ENCODE results near the gene SPANXN4. TPM values are rescaled to one million over a fixed set of nuclear protein-coding genes. Genes with fewer than 3 reads are reported as not detected.

Gene SPANXN4
- total RNA-seq, 2 experiments from 2014 or later, result not detected

DNA sequence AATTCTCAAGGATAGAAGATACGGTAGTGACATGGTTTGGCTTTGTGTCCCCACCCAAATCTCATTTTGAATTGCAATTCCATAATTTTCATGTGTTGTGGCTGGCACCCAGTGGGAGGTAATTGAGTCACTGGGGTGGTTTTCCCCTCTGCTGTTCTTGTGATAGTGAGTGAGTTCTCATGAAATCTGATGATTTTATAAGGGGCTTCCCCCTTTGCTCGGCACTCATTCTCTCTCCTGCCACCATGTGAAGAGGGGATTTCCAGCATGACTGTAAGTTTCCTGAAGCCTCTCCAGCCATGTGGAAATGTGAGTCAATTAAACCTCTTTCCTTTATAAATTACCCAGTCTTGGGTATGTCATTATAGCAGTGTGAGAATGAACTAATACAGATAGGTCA, 8.5 kb upstream of the SPANXN4 start:
- H3K4me2 ChIP-seq (ENCODE audit: low read length), result no peak overlapping the region
- H3K79me2 ChIP-seq (ENCODE audit: insufficient read depth, low read depth, low read length), result no peaks in the 10 kb centered on the region
- BruUV-seq (replicated peaks), result no TSS peak
- ChIA-PET POLR2A (no interaction called here), CTCF (ENCODE audit: unreplicated experiment) (no interaction called here)
- no peaks in the 10 kb centered on the region for H3K36me3 ChIP-seq (ENCODE audit: insufficient read depth, low read length)
- no peak for DNase-seq (ENCODE audit: low spot score)
- no peaks in the 10 kb centered on the region for H3K9me2 ChIP-seq (ENCODE audit: insufficient read depth, low read length)
- H4K20me1 ChIP-seq (ENCODE audit: insufficient read depth, low read length), result no peaks in the 10 kb centered on the region
- no peaks in the 10 kb centered on the region for H3K9me3 ChIP-seq (ENCODE audit: low read length)
- no peak for TF ChIP-seq EZH2phosphoT487 (IDR thresholded peaks at IDR 0.05; ENCODE audit: borderline replicate concordance, low read depth, low read length)
- H2AFZ ChIP-seq (ENCODE audit: low read length), result no peak overlapping the region
- H3K4me3 ChIP-seq (ENCODE audit: low read depth, low read length, poor library complexity, severe bottlenecking), result no peak overlapping the region
- no peaks in the 10 kb centered on the region for H3K4me1 ChIP-seq (ENCODE audit: insufficient read depth, low read length, poor library complexity, severe bottlenecking)
- H3K27ac ChIP-seq (ENCODE audit: low read depth, low read length, poor library complexity, severe bottlenecking), result no peak overlapping the region
- intact Hi-C loops (cut with micrococcal nuclease; ENCODE audit: unreplicated experiment), result no loop called here

DNA sequence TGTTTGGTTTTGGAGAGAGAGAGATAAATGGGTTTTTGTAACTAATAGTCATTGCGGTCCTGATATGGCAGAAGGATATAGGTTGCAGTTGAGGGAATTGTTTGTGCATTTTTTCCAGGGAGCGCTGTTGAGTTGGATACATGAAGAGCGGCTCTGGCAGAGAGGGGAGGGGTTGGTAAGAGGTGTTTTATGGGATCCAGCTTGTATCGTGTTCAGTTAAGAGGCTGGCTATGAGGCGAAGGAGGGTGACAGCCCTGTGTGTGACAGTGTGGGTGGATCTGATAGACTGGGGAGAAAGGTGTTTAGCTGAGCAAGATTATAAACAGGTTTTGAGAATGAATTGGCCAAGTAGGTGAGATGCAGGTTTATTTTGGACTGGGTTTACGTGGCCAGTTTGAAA, 1.5 kb downstream of the SPANXN4 start:
- CTCF ChIA-PET (ENCODE audit: unreplicated experiment), result no interaction called here
- DNase-seq (ENCODE audit: low spot score), result no peak
- Histone ChIP-seq H3K9me3 (ENCODE audit: low read length) (no peaks in the 10 kb centered on the region), H4K20me1 (ENCODE audit: insufficient read depth, low read length) (no peaks in the 10 kb centered on the region), H2AFZ (ENCODE audit: low read length) (no peak overlapping the region), H3K4me1 (ENCODE audit: insufficient read depth, low read length, poor library complexity, severe bottlenecking) (no peaks in the 10 kb centered on the region), H3K36me3 (ENCODE audit: insufficient read depth, low read length) (no peaks in the 10 kb centered on the region), H3K79me2 (ENCODE audit: insufficient read depth, low read depth, low read length) (no peaks in the 10 kb centered on the region), H3K4me2 (ENCODE audit: low read length) (no peak overlapping the region), H3K27ac (ENCODE audit: low read depth, low read length, poor library complexity, severe bottlenecking) (no peak overlapping the region), H3K4me3 (ENCODE audit: low read depth, low read length, poor library complexity, severe bottlenecking) (no peak overlapping the region), H3K9me2 (ENCODE audit: insufficient read depth, low read length) (no peaks in the 10 kb centered on the region)
- BruUV-seq (replicated peaks), result no TSS peak
- POLR2A ChIA-PET, result no interaction called here
- no peak for TF ChIP-seq EZH2phosphoT487 (IDR thresholded peaks at IDR 0.05; ENCODE audit: borderline replicate concordance, low read depth, low read length)
- TF ChIP-seq, protein P1, sequence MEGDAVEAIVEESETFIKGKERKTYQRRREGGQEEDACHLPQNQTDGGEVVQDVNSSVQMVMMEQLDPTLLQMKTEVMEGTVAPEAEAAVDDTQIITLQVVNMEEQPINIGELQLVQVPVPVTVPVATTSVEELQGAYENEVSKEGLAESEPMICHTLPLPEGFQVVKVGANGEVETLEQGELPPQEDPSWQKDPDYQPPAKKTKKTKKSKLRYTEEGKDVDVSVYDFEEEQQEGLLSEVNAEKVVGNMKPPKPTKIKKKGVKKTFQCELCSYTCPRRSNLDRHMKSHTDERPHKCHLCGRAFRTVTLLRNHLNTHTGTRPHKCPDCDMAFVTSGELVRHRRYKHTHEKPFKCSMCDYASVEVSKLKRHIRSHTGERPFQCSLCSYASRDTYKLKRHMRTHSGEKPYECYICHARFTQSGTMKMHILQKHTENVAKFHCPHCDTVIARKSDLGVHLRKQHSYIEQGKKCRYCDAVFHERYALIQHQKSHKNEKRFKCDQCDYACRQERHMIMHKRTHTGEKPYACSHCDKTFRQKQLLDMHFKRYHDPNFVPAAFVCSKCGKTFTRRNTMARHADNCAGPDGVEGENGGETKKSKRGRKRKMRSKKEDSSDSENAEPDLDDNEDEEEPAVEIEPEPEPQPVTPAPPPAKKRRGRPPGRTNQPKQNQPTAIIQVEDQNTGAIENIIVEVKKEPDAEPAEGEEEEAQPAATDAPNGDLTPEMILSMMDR (conservative IDR thresholded peaks at IDR 0.05; ENCODE audit: low read length), result no peak
- intact Hi-C loops (cut with micrococcal nuclease; ENCODE audit: unreplicated experiment), result no loop called here

DNA sequence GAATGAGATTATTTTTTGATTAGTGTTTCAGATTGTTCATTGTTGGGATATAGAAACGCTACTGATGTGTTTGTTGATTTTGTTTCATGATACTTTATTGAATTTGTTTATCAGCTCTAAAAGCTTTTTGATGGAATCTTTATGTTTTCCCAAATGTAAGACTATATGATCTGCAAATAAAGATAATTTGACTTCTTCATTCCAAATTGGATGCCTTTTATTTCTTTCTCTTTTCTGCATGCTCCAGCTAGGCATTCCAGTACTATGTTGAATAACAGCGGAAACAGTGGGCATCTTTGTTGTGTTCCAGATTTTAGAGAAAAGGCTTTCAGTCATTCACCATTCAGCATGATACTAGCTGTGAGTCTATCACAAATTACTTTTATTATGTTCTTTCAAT, 21.8 kb downstream of the SPANXN4 start:
- no peaks in the 10 kb centered on the region for H3K36me3 ChIP-seq (ENCODE audit: insufficient read depth, low read length)
- intact Hi-C loops (cut with micrococcal nuclease; ENCODE audit: unreplicated experiment), result no loop called here
- TF ChIP-seq, protein P1 (conservative IDR thresholded peaks at IDR 0.05; ENCODE audit: low read length), result no peak
- no peak for TF ChIP-seq EZH2phosphoT487 (IDR thresholded peaks at IDR 0.05; ENCODE audit: borderline replicate concordance, low read depth, low read length)
- H3K79me2 ChIP-seq (ENCODE audit: insufficient read depth, low read depth, low read length), result no peaks in the 10 kb centered on the region
- no peak for DNase-seq (ENCODE audit: low spot score)
- no peaks in the 10 kb centered on the region for H4K20me1 ChIP-seq (ENCODE audit: insufficient read depth, low read length)
- no peaks in the 10 kb centered on the region for H3K9me3 ChIP-seq (ENCODE audit: low read length)
- no peak overlapping the region for H3K4me3 ChIP-seq (ENCODE audit: low read depth, low read length, poor library complexity, severe bottlenecking)
- H2AFZ ChIP-seq (ENCODE audit: low read length), result no peak overlapping the region
- H3K9me2 ChIP-seq (ENCODE audit: insufficient read depth, low read length), result no peaks in the 10 kb centered on the region
- CTCF ChIA-PET (ENCODE audit: unreplicated experiment), result no interaction called here
- H3K27ac ChIP-seq (ENCODE audit: low read depth, low read length, poor library complexity, severe bottlenecking), result no peak overlapping the region
- H3K4me2 ChIP-seq (ENCODE audit: low read length), result no peak overlapping the region
- POLR2A ChIA-PET, result no interaction called here
- no TSS peak for BruUV-seq (replicated peaks)
- no peaks in the 10 kb centered on the region for H3K4me1 ChIP-seq (ENCODE audit: insufficient read depth, low read length, poor library complexity, severe bottlenecking)
